UCSD-AML1 (cell line): ENCODE measurements around the gene KIAA0232.
"Not testable (repeated sequence)": the region's sequence is repeated elsewhere in the genome, so short reads cannot be mapped to it uniquely, and the experiment has no call there.

ENCODE experiments used
- DNase-seq: peaks from one replicate; lab custom pipeline; 2025; ENCODE audit not compliant: unreplicated experiment; lab: John Stamatoyannopoulos, UW

KIAA0232 gene

DNA sequence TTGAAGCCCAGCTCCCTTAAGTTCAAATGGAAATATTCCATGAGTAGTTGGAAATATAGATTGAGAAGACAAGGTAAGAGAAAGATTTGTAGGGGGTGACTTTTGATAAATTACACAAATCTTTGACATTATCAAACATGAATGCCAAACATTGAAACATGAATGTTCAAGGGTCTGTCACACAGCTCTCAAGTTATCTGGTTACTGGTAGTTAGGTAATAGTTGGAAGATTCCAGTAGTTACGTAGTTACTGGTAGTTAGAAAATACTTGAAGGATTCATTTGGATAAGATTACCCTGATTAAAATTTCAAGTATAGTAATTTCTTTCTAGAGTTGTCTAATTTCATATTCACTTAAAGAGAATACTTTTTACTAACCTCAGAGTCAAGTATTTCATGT, 20.7 kb downstream of the KIAA0232 start:
- DNase-seq, result no peak

DNA sequence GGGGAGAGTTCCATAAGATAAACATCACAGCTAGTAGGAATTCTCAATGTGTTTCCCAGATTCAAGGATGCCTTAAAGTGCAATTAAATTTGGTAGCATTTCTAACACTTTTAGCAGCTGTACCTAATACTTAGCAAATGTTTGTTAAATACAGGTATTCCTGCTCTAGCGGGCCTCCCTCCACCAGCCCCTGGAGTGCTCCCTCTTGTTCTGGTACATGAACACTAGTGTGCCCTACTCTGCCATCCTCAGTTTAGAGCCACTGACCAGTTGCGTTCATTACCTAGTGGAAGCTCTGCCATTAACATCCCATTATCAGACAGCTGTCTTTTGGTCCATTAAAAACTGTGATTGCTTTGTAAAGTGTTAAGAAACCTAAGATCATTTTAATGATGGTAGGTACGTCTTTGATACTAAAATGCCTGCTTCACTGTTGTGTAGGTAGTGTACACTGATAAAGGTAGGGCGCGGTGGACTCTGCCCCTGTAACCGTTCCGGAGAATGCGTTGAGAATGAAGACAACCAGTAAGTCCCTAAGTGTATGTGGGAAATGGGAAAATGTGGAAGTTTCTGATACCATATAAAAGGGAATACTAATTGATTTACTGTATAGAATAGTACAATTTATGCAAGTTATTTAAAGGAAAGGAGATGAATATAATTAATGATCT, 21.7 kb downstream of the KIAA0232 start:
- DNase-seq, result no peak

DNA sequence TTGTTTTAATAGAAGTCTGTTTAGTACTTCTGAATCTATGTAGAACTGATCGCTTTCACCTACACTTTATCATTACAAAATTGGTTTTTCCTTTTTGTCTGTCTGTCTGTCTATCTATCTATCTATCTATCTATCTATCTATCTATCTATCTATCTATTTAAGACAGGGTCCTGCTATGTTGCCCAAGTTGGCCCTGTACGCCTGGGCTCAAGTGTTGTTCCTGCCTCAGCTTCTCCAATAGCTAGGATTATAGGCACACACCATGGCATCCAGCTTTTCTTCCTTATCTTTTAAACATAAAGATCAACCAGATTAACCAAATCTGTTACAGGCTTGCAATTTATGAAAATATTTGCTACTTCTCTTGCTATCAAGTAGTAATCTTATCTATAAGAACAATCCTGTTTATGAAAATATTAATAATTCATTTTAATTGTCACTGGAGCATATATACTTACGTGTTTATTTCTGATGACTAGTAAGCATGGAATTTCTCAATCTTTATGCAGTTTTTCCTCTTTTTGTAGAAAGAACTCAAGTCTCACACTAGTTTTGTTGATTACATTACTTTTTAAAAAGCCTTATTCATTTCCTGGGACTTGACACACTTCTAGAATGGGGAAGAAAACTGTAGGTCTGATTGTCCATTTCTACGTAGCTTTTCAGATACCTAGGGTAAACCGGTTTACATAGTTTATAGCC, 24.5 kb downstream of the KIAA0232 start:
- no peak for DNase-seq

DNA sequence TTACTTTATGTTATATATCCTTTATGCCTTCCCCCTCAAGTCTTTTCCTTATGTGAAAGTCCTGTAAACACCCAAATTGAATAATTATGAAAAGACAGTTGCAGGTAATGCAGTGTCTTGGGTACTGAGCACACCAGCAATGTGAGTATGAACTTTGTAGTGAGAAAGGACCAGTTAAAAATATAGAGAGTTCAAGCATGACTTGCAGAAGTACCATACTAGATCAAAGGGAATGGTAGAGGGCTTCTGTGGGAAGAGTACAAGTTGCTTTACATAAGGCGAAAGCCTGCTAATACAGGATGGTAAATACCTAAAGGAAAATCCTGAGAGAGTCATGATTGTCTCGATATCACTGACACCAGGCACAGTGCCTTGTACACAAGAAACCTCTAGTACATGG, 25.7 kb downstream of the KIAA0232 start:
- DNase-seq, result no peak

DNA sequence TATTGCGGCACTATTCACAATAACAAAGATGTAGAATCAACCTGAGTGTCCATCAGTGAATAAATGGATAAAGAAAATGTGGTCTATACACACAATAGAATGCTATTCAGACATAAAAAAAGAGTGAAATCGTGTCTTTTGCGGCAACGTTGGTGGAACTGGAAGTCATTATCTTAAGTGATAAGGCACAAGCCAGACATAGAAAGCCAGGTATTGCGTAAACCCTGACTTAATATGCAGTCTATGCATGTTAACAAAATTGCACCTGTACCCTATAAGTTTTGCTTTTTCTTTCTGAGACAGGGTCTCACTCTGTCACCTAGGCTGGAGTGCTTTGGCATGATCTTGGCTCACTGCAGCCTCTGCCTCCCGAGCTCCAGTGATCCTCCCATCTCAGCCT, 28.6 kb downstream of the KIAA0232 start:
- DNase-seq, result no peak

DNA sequence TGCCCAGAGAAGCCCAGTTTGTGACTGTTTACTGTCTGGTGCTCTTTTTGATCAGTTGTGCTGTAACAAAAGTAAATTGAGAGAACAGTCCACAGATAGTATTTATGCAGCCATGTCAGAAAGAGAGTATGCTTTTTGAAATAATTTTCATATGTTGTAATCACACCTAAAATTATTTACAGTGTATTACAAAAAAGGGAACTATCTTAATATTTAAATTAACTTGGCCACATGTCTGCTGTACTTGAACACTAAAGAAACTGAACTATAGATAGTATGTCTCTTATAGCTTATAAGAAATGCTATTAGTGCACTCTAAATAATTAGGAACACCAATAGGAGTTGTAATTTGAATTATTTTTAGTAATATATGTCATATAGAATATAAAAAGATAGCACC, 30.2 kb downstream of the KIAA0232 start:
- DNase-seq, result no peak

DNA sequence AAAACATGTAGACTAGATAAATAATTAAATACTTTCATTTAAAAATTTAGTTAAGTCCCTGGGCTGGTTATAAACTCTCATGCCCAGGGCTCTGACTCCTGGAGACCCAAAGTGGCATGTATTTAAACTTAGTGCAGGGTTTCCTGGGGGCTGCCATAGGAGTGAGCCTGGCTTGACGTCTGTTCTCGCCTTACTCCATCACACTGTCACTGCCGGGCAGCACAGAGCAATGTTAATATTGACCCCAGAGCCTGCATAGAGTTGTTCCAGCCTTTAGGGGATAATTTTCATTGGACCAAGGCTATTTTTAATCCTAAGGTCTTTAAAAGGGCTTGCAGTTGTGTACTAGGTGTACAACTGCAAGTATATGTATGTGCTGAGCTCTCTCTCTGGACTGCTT, 31.2 kb downstream of the KIAA0232 start:
- no peak for DNase-seq

DNA sequence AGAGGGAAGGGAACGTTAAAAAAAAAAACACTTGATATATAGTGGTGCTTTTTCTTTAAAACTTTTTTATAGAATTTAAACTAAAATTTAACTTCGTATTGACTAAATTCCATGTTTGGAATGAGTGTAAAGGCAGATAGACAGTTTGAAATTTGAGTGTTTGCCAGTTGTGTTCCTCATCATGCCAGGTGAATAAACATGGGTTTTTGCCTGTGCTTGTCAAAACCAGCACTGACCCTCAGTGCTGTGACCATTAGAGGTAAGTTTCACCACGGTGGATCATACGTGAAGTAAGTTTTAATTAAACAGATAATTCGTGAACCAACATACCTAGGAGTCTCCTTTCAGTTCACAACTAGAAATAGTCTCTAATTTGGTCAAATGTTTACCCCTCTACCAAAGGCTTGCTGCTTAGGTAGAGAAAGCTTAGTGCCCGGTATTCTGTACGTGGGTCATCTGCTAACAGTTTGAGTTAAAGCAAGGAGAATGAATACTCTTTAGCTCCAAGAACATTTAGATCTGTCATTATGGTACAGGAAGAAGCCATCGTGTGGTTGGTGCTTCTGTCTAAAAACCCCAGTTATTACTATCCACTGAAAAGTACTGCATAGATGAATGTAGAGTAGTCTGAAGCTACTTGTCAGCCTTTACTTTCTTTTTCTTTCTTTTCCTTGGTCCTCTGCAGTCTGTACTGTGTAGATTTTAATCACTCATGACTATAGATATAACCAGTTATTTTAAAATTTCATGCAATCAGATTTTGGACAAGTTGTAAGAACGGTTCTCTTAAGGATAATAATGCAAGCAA, 32.7 kb downstream of the KIAA0232 start:
- no peak for DNase-seq

DNA sequence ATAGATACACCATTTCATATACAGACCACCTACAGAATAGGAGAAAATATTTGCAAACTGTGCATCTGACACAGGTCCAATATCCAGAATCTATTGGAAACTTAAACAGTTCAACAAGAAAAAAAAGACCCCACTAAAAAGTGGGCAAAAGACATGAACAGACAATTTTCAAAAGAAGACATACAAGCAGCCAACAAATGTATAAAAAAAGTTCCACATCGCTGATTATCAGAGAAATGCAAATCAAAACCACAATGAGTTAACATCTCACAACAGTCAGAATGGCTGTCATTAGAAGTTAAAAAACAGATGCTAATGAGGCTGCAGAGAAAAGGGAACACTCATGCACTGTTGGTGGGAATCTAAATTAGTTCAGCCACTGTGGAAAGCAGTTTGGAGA, 36.8 kb downstream of the KIAA0232 start:
- no peak for DNase-seq

DNA sequence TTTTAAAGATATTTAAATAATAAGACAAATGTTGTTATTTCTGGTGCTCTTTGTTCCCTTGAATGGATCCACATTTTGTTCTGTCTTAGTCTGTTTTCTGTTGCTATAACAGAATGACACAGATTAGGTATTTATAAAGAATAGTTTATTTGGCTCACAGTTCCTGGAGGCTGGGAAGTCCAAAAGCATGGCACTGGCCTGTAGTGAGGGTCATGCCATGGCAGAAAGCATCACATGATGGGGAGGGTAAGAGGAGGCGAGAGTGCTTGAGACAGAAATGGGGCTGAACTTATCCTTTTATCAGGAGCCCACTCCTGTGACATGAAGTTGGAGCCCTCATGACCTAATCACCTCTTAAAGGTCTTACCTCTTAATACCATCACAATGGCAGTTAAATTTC, 38.2 kb downstream of the KIAA0232 start:
- DNase-seq, result no peak

DNA sequence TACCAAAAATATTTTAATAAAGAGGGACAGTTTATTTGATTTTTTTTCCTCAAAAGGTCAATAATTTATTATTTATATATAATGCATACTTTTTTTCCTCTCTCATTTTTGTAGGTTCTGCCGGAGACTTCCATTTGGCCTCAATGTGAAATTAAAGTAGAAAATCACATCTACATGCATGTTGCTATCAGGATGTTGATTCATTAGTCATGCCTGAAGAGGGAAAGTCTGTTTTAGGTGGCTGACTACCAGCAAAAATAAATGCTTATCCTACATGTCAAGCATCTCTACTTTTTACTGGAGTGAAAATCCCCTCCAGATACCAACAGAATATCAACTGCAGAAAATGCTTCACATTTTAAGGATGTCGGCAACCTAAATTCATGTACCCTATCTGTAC, 41.5 kb downstream of the KIAA0232 start:
- no peak for DNase-seq

DNA sequence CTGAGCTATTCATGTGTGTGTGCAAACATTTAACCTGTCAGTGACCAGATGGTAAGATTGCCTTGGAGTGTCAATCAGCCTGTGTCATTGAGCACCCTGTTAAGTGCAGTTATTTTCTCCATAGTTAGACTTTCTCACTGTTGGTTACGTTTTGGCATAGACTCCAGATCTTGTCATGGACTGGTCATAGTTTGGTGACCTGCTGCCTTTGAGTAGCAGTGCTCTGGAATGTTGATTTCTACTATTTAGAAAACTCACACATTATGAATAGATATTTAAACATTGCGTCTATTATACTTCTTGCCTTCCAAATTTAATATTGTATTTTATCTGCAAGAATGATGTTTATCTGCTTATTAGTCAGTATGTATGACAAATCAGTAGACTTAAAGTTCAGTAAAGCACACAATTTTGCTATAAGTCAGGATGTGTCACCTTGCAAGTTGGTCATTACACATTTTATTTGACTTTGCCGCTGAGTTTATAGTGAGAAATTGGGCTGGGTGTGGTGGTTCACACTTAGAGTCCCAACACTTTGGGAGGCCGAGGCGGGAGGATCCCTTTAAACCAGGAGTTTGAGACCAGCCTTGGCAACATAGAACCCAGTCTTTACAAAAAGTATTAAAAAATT, 42.4 kb downstream of the KIAA0232 start:
- no peak for DNase-seq

DNA sequence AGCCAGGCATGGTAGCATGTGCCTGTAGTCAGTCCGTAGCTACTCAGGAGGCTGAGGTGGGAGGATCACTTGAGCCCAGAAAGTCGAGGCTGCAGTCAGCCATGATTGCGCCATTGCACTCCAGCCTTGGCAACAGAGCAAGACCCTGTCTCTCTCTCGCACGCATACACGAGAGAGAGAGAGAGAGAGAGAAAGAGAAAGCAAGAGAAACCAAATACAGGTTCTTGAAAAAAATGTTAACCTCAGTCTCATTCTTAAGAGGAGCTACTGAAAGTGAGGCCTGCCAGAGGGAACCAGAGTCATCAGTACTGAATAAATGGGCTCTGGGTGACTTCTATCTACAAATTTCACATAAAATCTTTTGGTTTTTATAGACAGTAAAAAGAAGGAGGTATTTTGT, 42.9 kb downstream of the KIAA0232 start:
- no peak for DNase-seq

DNA sequence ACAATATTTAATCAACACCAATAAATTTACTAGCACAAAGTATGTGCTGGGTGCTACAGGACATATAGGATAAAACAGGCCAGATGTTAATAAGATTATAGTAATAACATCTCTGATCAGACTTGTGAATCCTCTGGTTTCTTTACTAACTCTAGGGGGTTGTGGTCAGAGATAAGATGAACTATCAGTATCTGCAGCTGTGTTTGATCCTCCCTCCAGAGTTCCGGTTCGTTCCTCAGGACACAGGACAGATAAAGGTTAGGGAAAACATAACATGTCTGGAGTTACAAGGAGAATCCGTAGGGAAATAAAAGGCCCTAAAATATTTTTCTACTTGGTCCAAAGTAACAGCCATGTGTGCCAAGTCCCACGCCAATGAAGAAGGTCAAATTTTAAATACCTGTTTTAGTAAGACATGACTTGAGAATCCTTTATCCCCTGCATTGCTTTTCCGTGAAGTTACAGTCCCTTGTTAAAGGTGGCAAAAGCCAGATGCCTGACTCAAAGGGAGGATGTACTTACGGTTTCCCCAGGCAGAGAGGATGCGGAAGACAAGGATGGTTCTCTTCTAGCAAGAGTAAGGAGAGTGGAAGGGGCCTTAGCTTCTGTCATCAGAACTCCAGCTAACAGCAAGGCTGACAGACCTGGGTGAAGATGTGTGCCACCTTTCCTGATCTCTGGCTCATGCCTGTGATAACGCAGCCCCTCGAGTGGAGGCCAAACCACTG, 44.4 kb downstream of the KIAA0232 start:
- DNase-seq, result no peak

DNA sequence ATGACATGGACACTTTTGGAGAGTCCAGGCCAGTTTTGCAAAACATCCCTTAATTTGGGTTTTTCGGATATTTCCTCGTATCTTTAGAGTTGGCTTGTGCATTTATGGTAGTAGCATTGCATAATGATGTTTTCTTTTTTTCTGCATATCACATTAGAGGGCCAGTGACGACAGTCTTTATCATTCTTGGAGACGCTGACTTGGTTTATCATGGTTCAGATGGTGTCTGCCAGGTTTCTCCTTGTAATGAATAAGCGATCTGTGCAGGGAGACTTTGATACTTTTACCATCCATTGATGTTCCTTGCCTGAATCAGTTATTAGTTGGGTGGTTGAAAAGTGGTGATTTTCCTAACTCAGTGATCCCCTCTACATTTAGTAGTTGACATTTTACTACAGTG, 46.6 kb downstream of the KIAA0232 start:
- no peak for DNase-seq

DNA sequence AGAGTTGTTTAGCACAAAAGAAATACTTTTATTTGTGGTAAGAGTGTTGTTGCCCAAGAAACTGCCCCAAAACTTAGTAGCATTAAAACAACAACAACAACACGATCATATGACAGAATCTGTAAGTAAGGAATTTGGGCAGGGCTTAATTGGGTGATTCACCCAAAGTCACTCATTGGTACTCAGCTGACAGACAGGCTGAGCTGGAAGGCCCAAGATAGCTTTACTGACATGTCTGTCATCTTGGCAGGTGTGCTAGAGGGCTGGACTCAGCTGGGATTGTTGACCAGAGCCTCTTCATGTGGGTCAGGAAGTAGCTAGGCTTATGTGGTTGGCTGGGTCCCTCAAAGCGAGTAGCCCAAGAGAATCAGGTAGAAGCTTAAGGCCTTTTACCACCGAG, 52.3 kb downstream of the KIAA0232 start:
- DNase-seq, result no peak

DNA sequence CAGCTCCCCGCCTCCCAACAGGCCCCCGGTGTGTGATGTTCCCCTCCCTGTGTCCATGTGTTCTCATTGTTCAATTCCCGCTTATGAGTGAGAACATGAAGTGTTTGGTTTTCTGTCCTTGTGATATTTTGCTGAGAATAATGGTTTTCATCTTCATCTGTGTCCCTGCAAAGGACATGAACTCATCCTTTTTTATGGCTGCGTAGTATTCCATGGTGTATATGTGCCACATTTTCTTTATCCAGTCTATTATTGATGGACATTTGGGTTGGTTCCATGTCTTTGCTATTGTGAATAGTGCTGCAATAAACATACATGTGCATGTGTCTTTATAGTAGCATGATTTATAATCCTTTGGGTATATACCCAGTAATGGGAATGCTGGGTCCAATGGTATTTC, 53.1 kb downstream of the KIAA0232 start:
- DNase-seq, result not testable (repeated sequence)

DNA sequence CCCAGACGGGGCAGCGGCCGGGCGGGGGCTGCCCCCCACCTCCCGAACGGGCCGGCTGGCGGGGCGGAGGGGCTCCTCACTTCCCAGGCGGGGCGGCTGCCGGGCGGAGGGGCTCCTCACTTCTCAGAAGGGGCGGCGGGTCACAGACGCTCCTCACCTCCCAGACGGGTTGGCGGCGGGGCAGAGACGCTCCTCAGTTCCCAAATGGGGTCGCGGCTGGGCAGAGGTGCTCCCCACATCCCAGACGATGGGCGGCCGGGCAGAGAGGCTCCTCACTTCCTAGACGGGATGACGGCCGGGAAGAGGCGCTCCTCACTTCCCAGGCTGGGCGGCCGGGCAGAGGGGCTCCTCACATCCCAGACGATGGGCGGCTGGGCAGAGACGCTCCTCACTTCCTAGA, 54.6 kb downstream of the KIAA0232 start:
- not testable (repeated sequence) for DNase-seq

DNA sequence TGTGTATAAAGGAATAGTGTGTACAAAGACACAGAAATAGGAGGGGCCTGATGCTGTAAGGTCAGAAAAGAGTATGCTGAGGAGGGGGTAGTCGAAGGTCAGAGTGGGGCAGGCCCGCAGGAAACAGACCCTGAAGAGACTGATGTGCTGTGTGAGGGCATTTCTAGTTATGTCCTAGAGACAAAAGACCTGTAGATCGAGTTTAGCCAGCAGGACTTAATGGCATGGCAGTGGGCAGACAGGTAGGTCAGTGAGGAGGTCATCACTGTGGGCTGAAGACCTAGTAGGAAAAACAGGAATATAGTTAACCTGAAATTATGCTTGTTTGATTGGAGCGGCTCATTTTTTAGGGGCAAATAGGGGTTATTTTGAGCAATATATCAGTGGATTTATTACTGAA, 57.1 kb downstream of the KIAA0232 start:
- no peak for DNase-seq

DNA sequence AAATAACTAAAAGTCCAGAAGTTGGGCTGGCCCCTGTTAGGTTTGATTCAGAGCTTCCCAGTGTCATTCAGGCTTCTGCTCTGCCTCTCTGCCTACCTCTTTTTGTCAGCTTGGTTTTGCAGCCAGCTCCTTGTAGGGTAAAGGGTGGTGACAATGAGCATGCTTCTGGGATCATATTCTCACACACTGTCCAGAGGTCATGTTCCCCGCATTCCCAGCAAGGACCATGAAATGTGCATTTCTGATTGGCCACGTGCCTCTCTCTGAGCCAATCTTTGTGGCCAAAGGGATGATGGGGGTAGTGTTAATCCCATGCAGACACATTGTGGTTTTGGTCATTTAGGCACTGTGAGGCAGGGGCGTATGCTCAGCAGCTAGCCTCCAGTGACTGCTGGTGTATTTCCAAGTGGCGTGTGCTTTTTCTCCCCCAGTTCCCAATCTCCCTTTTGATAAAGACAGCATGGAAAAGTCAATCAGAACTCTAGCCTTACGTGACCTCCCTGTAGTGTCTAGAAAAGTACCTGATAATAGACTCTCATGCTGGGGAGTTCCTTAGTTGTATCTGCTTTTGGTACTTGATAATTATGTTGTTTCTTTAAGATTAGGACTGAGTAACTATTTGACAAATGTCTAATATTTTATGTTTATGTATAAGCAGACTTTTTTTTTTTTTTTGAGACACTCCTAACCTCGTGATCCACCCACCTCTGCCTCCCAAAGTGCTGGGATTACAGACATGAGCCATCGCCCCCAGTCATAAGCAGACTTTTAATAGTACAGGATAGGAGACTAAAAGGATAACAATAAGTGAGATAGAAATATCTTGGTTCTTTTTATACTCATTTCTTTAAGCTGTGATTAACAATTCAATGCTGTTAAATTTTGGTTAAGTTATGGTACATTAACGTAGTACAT, 57.8 kb downstream of the KIAA0232 start:
- no peak for DNase-seq
